Left colon (tissue), 2 donors: Measurements from ENCODE around the gene STPG4. TPM values are rescaled to one million over a fixed set of nuclear protein-coding genes. Genes with fewer than 3 reads are reported as not detected.

Source experiments
- ATAC-seq: fragments of 200-7000 bp; cut with Tn5 transposase; one replicate; pipeline ENCODE4 v1.9.1; 2020; ENCODE audit warnings: mild to moderate bottlenecking, moderate library complexity
- DNase-seq, 2 donors: peaks; one replicate each; pipeline ENCODE4 v3.0.0-alpha.2; 2020
- intact Hi-C, 2 donors: fragments of 100-400 bp; cut with DNase I in 1 of 2; cut with micrococcal nuclease in 1 of 2; formaldehyde crosslinking; loops; one replicate each; pipeline versions ENCODE4 v1.11.2 to v1.14.0; 2022; cut with DNase I, micrococcal nuclease
- total RNA-seq, 2 donors: library from RNA; stranded (reverse); fragmentation: NEBNext Ultra II Directional; extraction: Animal tissue kit (Norgen Biotek cat#: 25700); gene quantifications; one replicate each; pipeline ENCODE4 v1.2.1, GENCODE V29; 2021
- donor health status: DM: no; HTN: no; CAD: no.
- donor health status: DM: yes; HTN: yes; CAD: no.

The STPG4 gene
- total RNA-seq, 2 donors from 2014 or later, result 0.43 to 0.47 TPM

DNA sequence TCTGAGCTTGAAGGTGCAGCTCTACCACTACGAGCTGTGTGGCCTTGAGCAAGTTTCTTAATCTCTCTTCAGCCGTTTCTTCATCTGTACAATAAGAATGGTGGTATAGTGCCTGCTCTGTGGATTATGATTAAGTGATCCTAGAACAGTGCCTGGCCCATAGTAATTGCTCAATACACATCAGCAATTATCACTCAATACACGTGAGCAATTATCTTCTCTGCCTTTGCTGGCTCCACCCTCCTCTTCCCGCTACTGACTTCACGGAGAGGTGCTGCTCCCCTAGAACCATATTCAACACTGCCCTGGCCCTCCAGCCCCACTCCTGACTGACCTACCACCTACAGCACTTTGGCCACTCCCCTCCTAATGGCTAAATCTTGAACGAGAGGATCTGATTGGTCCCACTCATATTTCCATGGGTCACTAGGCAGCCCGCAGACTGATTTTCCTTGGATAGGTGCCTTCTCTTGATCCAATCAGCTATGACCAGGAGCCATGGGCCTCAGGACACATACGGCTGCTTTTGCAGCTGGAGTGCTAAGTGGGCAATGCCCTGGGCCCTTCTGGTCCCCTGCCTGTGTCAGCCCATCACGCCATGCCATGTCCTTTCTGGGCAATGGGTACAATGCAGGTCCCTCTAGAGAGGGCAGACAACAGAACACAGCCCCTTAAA lies 77.5 kb downstream of the STPG4 start:
- intact Hi-C loops, result no loop called here
- DNase-seq (no peak), ATAC-seq (no peak)

DNA sequence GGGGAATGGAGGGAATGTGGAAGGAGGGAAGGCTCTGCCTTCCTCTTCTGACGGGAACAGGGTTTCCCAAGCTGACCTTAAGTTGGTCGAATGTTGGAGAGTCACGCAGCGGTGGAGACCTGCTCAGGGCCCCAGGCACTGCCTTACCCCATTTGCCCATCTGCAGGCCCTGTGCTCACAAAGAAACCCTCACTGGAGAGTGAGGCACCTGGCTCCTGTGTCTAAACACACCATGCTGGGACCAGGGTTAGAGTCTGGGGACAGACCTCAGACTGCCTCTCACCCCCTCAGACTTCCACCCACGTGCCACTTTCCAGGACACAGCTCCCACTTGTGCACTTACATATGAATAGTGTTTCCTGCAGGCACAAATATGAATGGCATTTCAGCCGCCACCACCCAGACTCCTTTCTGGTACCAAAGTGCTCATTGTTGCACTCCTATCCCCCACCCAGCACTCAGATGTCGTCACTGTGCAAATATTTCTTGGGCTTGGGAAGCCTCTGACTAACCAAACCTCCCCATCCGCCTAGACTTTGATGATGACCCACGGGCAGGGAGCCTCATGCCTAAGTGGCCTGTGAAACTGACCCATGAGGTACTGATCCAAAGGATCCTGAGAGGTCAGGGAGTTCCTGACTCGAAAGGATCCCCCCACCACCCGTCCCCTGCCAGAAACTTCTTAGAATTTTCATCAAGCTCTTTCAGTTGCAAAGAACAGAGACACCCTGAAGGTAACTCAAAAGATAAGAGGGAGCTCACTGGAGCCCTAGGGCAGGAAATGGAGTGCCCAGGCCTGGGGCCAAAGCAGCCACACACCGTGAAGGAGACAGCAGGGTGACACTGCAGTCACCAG lies 78.3 kb downstream of the STPG4 start:
- no peak for DNase-seq

DNA sequence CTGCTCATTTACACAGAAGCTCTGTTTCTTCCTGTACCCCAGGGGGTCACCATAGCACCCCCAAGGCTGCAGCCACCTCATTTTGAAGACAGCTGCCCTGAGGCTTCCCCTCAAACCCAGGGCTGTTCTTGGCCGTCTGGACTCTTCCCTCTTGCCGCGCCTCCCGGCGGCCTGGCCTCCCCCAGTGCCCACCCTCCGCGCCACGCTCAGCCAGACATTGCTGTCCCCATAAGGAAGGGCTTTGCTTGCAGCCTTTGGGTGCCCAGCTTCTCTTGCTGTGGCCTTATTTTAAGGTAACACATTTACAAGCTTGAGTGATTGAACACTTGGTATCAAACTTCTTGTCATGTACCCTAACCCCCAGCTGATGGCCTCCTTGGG lies 79.0 kb downstream of the STPG4 start:
- intact Hi-C loops, result no loop called here
- no peak for DNase-seq
- no peak for ATAC-seq

More for the DNA sequence above, 78.3 kb downstream of the STPG4 start:
- ATAC-seq, result no peak
- intact Hi-C loops, result no loop called here

DNA sequence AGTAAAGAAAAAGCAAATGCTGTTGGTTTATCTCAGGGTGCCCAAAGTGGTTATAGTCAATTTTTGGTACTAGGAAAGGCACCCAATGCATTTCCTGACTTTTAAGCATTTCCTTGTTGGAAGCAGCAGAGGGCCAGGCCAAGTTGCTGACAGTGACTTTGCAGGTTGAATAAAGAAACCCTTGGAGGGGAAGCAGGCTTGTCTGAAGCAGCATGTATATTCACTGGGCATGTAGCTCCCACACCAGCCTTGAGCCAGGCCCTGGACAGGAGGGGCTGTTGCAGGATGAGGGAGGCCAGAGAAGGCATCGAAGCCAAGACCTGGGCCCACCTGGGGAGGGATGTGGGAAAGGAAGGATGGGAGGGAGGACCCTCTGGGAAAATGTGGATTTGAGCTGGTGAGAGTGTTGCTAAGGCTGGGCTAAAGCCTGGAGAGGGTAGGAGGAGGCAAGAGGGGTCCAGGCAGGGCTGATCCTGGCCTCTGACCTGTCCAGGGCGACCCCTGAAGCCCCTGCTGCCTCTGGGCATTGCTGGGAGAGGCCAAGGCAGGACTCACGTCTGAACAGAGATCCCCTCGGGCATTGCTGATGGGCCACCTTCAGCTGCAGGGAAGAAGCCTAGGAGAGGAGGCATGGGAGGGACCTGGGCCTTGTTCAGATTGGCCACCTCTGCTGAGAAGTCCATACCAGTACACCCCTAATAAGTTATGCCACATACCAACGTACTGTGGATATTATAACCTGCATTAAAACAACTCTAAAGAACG lies 79.6 kb downstream of the STPG4 start:
- DNase-seq (no peak), ATAC-seq (no peak)
- intact Hi-C loops, result no loop called here

DNA sequence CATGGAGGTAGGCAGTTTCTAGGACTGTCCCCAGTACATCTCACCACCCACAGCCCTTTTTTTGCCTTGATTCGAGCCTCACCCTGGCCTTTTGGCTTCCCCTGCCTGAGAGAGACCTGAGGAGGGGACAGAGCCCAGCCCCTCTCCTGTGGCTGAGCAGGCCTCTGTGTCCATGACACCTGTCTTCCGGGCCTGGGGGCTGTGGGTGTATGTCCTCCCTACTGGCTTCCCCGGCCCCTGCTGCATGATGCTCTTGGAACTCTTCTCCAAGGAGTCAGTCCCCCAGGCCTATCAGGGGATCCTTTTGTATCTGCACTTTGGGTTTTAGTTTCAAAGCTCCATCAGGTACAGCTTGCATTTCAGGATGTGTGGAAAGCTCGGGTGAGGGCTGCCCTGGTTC lies 80.4 kb downstream of the STPG4 start:
- intact Hi-C loops, result no loop called here
- DNase-seq (no peak), ATAC-seq (no peak)

DNA sequence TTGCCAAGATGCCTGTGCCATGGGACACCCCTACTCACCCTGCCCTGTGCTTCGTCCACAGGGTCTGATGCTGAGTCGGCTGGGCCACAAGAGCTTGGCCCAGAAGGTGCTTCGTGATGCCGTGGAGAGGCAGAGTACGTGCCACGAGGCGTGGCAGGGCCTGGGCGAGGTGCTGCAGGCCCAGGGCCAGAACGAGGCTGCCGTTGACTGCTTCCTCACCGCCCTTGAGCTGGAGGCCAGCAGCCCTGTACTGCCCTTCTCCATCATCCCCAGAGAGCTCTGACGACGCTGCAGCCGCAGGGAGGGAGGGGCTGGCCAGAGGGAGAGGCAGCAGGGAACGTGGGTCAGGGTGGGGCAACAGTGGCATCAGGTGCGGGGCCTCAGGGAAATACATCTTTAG lies 81.5 kb downstream of the STPG4 start:
- DNase-seq (peak; percentile 62 to 77), ATAC-seq (peak; percentile 56)
- intact Hi-C loops, result no loop called here

DNA sequence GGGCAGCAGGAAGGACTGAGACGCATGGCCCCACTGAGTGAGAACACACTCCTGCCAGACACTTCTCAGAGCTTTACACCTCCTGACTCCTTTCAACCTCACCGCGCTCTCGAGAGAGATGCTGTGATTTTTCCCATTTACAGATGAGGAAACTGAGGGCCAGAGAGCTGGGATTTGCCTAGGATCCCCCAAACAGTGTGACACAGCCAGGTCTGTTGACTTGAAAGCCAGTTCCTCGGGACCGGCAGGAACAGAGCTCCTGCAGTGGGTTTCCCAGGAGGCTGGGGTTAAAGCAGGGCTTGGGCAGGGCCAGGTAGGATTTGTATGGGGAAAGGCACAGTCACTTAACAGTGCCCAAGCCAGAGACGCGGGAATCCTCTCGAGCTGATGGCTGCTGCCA lies 81.9 kb downstream of the STPG4 start:
- intact Hi-C loops, result no loop called here
- no peak for DNase-seq
- no peak for ATAC-seq

DNA sequence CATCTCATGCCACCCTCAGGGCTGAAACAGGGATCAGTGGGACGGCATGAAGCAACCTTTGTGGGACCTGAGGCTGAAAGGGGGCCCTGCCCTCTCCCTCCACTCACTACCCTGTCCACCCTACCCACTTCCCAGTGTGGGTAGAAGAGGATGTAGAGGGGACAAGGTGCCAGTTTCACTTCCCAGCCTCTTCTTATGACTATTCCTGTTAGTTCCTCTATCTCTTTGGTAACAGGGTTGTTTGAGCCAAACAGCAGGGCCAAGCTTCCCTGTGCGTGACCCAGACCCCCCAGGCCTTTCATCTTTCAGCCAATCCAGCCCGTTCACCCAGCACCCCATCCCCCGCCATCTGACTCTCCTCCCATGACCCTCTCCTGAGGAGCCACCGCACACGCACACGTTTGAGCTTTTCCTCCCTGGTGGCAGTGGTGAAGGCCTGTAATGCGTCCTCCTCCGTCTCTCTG lies 82.3 kb downstream of the STPG4 start:
- intact Hi-C loops, result no loop called here
- no peak for ATAC-seq
- peak; percentile 53 to 68 for DNase-seq

DNA sequence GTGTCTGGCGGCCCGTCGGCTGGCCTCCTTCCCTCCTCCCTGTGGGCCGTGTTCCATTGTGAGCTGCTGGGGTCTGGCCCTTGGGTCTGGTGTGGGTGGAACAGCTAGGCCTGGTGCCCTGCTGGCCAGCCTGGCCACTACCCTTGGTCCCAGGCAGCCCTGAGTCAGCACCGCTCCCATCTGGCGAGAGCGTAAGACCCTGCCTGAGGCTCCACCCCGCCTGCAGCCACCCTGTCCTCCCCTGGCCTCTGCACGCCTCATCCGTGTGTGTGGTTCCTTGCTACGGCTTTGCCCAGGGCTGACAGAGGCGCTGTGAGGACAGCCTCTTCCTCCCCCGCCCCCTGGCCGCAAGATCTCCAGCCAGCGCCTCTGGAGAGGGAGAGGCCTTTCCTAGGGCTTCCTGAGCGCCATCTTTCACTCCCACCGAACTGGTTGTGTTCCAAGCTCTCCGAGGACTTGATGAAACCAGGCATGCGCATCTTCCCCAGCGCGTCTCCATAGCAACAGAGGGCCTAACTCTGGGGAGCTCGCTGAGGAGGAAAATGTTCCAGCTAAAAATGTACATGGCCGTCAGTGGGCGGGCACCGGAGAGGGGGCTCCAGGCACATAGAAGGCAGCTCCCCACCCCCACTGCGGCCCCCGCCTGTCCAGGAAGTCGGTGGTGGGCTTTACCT lies 83.0 kb downstream of the STPG4 start:
- ATAC-seq (no peak), DNase-seq (peak; percentile 57 to 78)
- intact Hi-C loops, result no loop called here

DNA sequence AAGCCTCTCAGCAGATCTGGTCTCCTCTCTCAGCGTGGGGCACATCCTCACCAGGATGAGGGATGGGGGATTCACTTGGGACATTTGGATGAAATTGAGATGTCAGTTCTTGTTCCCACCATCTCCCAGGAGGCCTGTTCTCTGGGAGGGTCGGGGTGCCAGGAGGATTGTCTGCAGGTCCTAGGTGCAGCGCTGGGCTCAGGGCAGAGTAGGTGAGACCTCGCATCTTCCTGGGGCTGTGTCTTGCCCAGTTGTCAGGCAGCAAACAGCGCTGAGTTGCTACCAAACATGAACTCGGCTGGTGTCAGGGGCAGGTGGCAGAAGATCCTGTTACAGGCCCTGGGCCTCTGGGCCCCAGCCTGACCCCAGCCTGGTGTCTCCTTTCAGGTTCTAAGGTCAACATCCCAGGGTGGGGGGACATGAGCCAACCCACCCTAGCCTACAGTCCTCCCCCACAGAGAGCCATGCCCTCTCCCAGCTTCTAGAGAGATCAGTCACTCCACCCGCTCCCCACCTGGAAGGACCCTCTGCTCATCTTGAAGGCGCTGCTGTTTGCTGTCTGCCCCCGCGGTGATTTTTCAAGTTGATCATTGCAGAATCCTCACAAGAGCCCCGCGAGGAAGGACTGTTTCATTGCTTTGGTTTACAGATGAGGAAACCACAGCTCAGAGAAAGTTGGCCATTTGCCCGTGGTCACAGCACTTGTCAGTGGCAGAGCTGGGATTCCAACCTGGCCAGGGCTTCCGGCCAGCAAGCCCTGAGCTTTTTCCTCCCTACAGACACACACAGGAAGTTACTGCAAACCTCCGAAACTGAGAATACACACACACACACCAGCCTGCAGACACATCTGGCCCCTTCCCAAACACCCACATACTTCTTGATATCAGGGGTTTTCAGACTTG lies 83.9 kb downstream of the STPG4 start:
- ATAC-seq, result no peak
- DNase-seq, result peak; percentile 72 to 77
- intact Hi-C loops, result no loop called here

DNA sequence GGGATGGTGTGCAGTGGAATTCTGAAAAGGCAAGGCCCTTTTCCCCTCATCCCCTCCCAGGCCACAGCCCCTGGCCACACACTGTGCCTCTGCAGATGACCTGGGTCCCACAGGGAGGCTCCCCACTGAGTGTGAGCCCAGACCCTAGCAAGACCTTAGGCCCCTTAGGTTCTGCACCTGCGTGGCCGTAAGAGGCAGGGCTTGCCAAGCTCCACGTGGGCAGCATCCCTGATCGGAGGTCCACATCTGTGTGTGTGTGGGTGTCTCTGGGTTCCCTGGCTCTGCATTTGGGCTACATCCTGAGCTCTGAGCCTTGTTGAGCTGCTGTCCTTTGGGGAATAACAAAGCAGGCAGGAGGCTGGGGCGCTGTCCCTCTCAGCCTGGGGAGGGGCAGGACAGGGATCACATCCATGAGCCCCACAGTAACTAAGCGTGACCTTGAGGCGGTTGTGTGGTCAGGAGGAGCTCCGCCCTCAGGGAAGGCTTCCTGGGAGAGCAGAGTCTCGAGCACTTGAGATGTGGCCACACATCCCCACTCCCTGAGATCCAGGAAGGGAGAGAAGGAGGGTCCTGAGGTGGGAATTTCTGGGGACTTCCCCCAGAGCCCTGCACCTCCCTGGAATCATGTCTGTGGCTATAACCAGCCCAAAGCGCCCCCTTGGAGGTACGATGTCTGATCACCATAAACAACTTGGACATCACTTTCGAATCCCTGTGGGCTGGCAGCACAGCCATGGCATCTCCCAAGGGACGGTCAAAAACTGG lies 84.8 kb downstream of the STPG4 start:
- DNase-seq (no peak), ATAC-seq (no peak)
- intact Hi-C loops, result no loop called here

DNA sequence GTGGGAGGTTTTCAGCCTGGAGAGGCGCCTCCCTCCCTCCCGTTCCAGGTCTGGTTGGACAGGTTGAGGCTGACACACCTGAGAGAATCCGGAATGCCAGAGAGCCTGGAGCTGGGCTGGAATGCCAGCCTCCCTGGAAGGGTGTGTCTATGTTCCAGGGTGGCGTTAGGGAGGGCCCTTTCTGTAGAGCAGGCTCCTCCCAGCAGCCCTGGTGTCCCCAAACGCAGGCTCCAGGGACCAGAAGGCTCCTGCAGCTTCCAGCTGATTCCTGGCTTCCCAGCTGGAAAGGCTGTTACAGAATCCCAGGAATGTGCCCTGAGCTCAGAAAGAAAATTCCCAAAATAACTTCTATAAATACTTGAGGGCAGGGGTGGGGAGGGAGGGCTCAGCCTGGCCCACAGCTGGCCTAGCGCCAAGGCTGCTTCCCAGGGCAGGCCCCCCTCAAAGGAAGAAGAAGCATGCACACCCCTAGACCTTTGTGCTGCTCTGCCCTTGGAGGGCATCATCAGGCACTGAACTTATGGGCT lies 85.4 kb downstream of the STPG4 start:
- intact Hi-C loops, result no loop called here
- DNase-seq, result peak; percentile 79 to 93
- ATAC-seq, result peak; percentile 80

DNA sequence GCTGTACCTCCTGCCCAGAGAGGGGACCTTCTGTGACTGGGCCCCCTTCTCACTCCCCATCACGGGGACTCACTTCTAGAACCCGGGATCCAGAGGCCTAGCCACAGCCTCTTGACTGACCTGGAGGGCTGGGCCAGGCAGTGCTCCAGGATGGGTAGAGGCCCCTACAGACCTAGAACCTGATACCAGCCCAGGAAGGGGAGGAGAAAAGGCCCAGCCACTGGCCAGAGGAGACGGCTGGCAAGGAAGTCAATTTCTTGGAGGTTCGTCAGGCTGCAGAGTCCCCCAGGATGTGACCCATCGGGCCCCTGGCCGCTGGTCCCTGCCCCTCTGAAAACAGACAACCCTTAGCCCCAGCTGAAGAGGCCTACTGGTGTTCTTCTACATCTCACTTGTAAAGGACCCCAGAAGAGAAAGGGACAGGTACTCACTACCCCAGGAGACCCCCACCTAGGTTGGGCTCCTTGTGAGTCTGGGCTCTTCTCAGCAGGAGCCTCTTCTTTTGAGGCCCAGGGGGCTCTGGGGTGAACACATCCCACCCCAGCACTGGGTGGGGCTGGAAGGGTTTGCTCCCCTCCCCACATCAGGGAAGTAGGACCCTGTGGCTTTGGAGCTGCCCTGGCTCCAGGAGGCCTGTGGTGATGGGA lies 86.0 kb downstream of the STPG4 start:
- ATAC-seq, result no peak
- DNase-seq, result no peak
- intact Hi-C loops, result no loop called here

DNA sequence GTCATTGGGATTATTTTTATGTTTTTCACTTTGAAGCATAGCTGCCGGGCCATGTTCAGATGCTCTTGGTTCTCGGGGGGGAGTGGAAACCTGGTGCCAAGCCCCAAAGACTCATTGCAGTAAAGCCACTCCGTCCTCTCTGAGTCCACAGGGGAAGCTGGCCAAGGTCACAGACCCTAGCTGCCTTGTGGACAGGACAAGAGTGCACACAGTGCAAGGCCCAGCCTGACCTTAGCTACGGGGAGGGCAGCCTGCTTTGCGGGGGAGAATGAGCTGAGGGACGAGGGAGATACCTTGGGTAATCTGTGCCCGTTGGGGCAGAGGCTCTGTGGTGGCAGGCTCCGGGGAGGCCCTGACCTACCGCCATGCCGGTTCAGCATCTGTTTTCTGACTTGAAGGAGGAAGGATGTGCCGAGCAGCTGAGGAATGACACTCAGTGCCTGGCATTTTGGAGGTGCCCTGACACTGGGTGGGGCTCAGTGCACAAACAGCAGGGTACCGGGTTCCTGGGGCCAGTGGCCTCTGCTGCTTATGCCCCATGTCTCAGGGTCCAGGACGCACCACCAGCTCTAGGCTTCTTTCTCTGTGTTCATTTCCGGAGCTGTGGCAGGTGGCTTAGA lies 87.2 kb downstream of the STPG4 start:
- DNase-seq (no peak), ATAC-seq (no peak)
- intact Hi-C loops, result no loop called here

DNA sequence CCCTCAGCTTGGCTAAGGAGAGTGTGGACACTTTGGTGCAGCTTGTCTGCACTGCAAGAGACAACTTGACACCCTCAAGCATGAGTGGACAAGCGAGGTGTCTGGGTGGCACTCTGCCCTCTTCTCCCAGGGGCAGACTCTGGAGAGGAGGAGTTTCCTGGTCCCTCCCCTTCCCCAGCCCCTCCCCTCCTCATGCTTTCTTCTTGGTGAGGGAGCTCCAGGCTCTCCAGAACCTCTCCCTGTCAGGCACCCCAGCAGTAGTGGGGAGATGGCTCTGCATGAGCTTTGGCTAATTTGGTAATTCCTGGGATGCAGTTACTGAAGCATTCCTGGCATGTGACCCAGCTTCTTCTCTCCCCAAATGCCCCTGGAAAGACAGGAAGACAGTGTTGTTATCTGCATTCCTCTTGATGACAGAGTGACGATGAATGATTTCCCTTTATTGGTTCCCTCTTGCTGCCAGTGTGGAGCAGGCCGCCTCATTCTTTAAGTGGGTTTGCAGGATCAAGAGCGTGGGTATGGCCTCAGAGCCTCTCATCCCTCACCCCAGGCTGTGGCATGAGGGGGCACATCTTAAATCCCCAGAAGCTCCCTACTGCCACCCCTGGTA lies 89.2 kb downstream of the STPG4 start:
- intact Hi-C loops, result no loop called here
- DNase-seq (peak; percentile 69 to 81), ATAC-seq (peak; percentile 69)

DNA sequence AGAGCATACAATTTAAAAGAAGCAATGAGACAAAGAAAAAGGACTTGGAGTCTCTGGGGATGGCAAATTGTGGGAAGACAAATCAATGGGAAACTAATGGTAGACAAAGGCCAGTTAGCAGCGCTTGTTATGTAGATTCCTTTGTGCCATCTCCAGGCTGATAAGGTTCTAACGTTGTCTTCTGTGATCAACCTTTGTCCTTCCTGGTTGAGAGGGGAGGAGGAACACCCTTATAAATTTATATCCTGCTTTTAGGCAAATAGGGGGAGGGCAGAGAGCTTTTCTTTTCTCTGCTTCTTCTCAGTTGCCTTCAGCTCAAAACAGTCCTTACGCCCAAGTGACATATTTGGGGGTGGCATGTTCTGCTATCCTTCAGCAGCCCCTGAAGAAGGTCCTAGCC lies 89.8 kb downstream of the STPG4 start:
- DNase-seq, result no peak

More for the DNA sequence above, 89.8 kb downstream of the STPG4 start:
- intact Hi-C loops, result no loop called here
- peak; percentile 71 for ATAC-seq
